Stimulated activated CD8-positive, alpha-beta memory T cell treated with anti-CD3 and anti-CD28 coated beads, Interleukin-7, amount 100 ng/mL, for 1 hour (primary cell): ENCODE data around the gene GTPBP1.
A peak's percentile ranks its signal among the peaks of the same experiment; 100 is the strongest.

Source experiments
- DNase-seq, 2 donors: peaks; one replicate each; pipeline ENCODE4 v3.0.0-alpha.2; 2020; ENCODE audit warnings: low read depth in 2 of 2

Gene GTPBP1

GRCh38 chr22:38724926-38725571, 19.3 kb downstream of the GTPBP1 start:
- no peak for DNase-seq

- no peak for DNase-seq
These were observed 20.3 kb downstream of the GTPBP1 start for GRCh38 chr22:38725900-38726655.

GRCh38 chr22:38727123-38727522, 21.4 kb downstream of the GTPBP1 start:
- DNase-seq = no peak

- DNase-seq = no peak
These were observed 22.0 kb downstream of the GTPBP1 start for GRCh38 chr22:38727530-38728451.

- DNase-seq = no peak
These were observed 23.4 kb downstream of the GTPBP1 start for GRCh38 chr22:38728871-38729796.

- DNase-seq = no peak
These were observed 24.2 kb downstream of the GTPBP1 start for GRCh38 chr22:38729946-38730345.

- DNase-seq = no peak
These were observed 24.7 kb downstream of the GTPBP1 start for GRCh38 chr22:38730411-38730871.

- no peak for DNase-seq
These were observed 26.0 kb downstream of the GTPBP1 start for GRCh38 chr22:38731703-38732161.

GRCh38 chr22:38732251-38732815, 26.6 kb downstream of the GTPBP1 start:
- no peak for DNase-seq

- DNase-seq = peak in 1 of 2 donors; percentile 25
These were observed 27.6 kb downstream of the GTPBP1 start for GRCh38 chr22:38733329-38733723.

GRCh38 chr22:38733724-38734381, 28.1 kb downstream of the GTPBP1 start:
- no peak for DNase-seq

- no peak for DNase-seq
These were observed 28.8 kb downstream of the GTPBP1 start for GRCh38 chr22:38734421-38735100.

- no peak for DNase-seq
These were observed 29.4 kb downstream of the GTPBP1 start for GRCh38 chr22:38735126-38735464.

GRCh38 chr22:38735465-38736256, 29.9 kb downstream of the GTPBP1 start:
- no peak for DNase-seq

GRCh38 chr22:38736257-38736570, 30.5 kb downstream of the GTPBP1 start:
- no peak for DNase-seq

GRCh38 chr22:38737302-38738060, 31.7 kb downstream of the GTPBP1 start:
- no peak for DNase-seq

- no peak for DNase-seq
These were observed 32.8 kb downstream of the GTPBP1 start for GRCh38 chr22:38738475-38739070.
